ENCODE data around the gene CREB5.

- TF ChIP-seq POLR2A (IDR thresholded peaks at IDR 0.05) = no peak
- no peak for TF ChIP-seq CTCF (IDR thresholded peaks at IDR 0.05 in 8 of 11, conservative IDR thresholded peaks at IDR 0.05 in 3 of 11)
- no peak for TF ChIP-seq POLR2AphosphoS5 (IDR thresholded peaks at IDR 0.05)
These were observed 180.5 kb downstream of the CREB5 start for GRCh38 chr7:28592861-28593260.

Measured in spleen (tissue), 7 donors.